ENCODE measurements around the gene RNF224. TPM values are rescaled to one million over a fixed set of nuclear protein-coding genes. Genes with fewer than 3 reads are reported as not detected.

RNF224 gene
- total RNA-seq, 3 donors from 2014 or later: not detected

- TF ChIP-seq CTCF (IDR thresholded peaks at IDR 0.05): no peak
- Histone ChIP-seq H3K9me3 (no peaks in the 10 kb centered on the region), H3K36me3 (ENCODE audit: low read depth) (no peaks in the 10 kb centered on the region), H3K4me1 (ENCODE audit: low read depth) (peaks cover 32% of the 10 kb centered on the region), H3K4me3 (no peak overlapping the region)
- DNase-seq: no peak
- no peak for ATAC-seq
- intact Hi-C loops (cut with DNase I, micrococcal nuclease): no loop called here
Observed at GRCh38 chr9:137231372-137232039, 4.2 kb downstream of the RNF224 start.

GRCh38 chr9:137232101-137232500 lies 4.8 kb downstream of the RNF224 start:
- no peak for ATAC-seq
- H3K9me3 ChIP-seq: no peaks in the 10 kb centered on the region
- intact Hi-C loops (cut with DNase I, micrococcal nuclease): no loop called here
- no peak overlapping the region for H3K4me3 ChIP-seq
- DNase-seq: no peak
- peaks cover 33% of the 10 kb centered on the region for H3K4me1 ChIP-seq (ENCODE audit: low read depth)
- H3K36me3 ChIP-seq (ENCODE audit: low read depth): no peaks in the 10 kb centered on the region
- TF ChIP-seq CTCF (IDR thresholded peaks at IDR 0.05): no peak

GRCh38 chr9:137232510-137232909 lies 5.2 kb downstream of the RNF224 start:
- no peak overlapping the region for H3K4me3 ChIP-seq
- H3K9me3 ChIP-seq: no peaks in the 10 kb centered on the region
- TF ChIP-seq CTCF (IDR thresholded peaks at IDR 0.05): no peak
- DNase-seq: peak in 1 of 3 donors; percentile 41
- no peaks in the 10 kb centered on the region for H3K36me3 ChIP-seq (ENCODE audit: low read depth)
- ATAC-seq: peak; percentile 21
- intact Hi-C loops (cut with DNase I, micrococcal nuclease): no loop called here
- H3K4me1 ChIP-seq (ENCODE audit: low read depth): peaks cover 32% of the 10 kb centered on the region

GRCh38 chr9:137233143-137233980 lies 6.1 kb downstream of the RNF224 start:
- intact Hi-C loops (cut with DNase I, micrococcal nuclease): no loop called here
- peaks cover 34% of the 10 kb centered on the region for H3K4me1 ChIP-seq (ENCODE audit: low read depth)
- no peaks in the 10 kb centered on the region for H3K36me3 ChIP-seq (ENCODE audit: low read depth)
- H3K9me3 ChIP-seq: no peaks in the 10 kb centered on the region
- DNase-seq (peak in 1 of 3 donors; percentile 26), ATAC-seq (peak; percentile 13)
- no peak for TF ChIP-seq CTCF (IDR thresholded peaks at IDR 0.05)
- no peak overlapping the region for H3K4me3 ChIP-seq

GRCh38 chr9:137234055-137234697 lies 6.9 kb downstream of the RNF224 start:
- no peaks in the 10 kb centered on the region for H3K36me3 ChIP-seq (ENCODE audit: low read depth)
- H3K4me3 ChIP-seq: no peak overlapping the region
- TF ChIP-seq CTCF (IDR thresholded peaks at IDR 0.05): no peak
- intact Hi-C loops (cut with DNase I, micrococcal nuclease): no loop called here
- peaks cover 37% of the 10 kb centered on the region for H3K4me1 ChIP-seq (ENCODE audit: low read depth)
- ATAC-seq (no peak), DNase-seq (no peak)
- H3K9me3 ChIP-seq: no peaks in the 10 kb centered on the region

Data from mucosa of descending colon (tissue), 3 donors.